Endothelial cell of umbilical vein (primary cell): ENCODE results near the gene GGA2.

Experiments
- POLR2A ChIP-seq: IDR thresholded peaks from 2 replicates; pipeline ENCODE4 v1.6.1; 2012; ENCODE audit warnings: low read depth, mild to moderate bottlenecking, control low read depth, low read length
- TF ChIP-seq, protein P1 (sequence below), 2 donors: IDR thresholded peaks; 1 replicate in 1 of 2; 2 replicates in 1 of 2; pipeline ENCODE4 v1.5.1; 2011; ENCODE audit warnings: low read length in 2 of 2, mild to moderate bottlenecking in 2 of 2, moderate library complexity in 2 of 2, control low read depth in 1 of 2, inconsistent platforms in 1 of 2, low read depth in 1 of 2; ENCODE audit not compliant: insufficient read depth in 1 of 2; ENCODE audit errors: extremely low read depth in 1 of 2
- TF ChIP-seq, protein P2 (sequence below): IDR thresholded peaks from 2 replicates; pipeline ENCODE4 v1.6.1; 2011; ENCODE audit not compliant: insufficient read depth, insufficient read length

DNA sequence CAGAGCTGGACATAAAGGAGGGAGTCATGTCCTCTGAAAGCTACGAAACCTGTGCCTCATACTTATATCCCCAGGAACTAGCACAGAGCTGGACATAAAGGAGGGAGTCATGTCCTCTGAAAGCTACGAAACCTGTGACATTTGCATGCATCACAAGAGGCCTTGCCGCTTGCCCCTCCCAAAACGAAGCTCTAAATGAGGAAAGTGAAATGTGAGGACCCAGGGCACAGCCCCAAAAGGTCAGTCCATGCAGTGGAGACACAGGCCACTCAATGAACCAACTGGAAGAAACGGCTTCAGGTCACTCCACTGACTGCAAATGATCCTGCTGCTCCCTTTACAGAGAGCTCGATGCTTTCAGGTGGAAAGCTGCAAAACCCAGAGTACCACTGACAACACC, 95.6 kb downstream of the GGA2 start:
- TF ChIP-seq, protein P1, sequence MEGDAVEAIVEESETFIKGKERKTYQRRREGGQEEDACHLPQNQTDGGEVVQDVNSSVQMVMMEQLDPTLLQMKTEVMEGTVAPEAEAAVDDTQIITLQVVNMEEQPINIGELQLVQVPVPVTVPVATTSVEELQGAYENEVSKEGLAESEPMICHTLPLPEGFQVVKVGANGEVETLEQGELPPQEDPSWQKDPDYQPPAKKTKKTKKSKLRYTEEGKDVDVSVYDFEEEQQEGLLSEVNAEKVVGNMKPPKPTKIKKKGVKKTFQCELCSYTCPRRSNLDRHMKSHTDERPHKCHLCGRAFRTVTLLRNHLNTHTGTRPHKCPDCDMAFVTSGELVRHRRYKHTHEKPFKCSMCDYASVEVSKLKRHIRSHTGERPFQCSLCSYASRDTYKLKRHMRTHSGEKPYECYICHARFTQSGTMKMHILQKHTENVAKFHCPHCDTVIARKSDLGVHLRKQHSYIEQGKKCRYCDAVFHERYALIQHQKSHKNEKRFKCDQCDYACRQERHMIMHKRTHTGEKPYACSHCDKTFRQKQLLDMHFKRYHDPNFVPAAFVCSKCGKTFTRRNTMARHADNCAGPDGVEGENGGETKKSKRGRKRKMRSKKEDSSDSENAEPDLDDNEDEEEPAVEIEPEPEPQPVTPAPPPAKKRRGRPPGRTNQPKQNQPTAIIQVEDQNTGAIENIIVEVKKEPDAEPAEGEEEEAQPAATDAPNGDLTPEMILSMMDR (IDR thresholded peaks at IDR 0.05; ENCODE audit: extremely low read depth in 1 of 2, insufficient read depth in 1 of 2, low read depth in 1 of 2, low read length in 2 of 2) = no peak
- no peak for TF ChIP-seq POLR2A
- TF ChIP-seq, protein P2, sequence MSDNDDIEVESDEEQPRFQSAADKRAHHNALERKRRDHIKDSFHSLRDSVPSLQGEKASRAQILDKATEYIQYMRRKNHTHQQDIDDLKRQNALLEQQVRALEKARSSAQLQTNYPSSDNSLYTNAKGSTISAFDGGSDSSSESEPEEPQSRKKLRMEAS = no peak
